ENCODE results near the gene CCDC148. TPM values are rescaled to one million over a fixed set of nuclear protein-coding genes. Genes with fewer than 3 reads are reported as not detected.

The CCDC148 gene
- total and polyA plus RNA-seq, 4 donors = 0.02 to 0.42 (median 0.31) TPM

DNA sequence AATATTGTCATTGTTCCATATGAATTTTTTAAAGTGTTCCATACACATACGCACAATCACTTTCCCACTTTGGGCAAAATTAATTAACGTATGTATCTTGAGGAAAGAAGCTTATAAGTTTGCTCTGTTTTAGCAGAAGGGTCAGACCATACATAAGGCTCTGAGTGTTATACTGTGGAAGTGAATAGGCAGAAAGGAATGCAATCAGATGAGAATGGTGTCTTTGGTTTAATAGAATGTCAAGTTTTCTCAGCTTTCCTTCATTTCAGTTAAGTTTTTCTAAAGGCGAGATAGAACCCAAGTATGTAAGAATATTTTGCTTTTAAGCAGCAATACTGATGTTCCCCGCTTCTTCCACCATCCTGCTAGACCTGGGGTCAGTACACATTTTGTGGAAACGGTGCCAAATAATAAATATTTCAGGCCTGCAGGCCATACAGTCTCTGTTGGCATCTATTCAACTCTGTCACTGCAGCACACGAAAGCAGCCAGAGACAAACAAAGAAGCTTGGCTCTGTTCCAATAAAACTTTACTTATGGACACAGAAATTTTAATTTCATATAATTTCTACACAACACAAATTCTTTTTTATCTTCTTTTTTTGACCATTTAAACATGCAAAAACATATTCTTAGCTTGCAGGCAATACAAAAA is 254.3 kb downstream of the CCDC148 start:
- WGBS = 66% methylated on average over 6 of the region's 6 CpGs
- no peak for DNase-seq (ENCODE audit: low spot score)
- no peak overlapping the region for H3K9ac ChIP-seq (ENCODE audit: low read depth in 1 of 2, low read length in 2 of 2)

DNA sequence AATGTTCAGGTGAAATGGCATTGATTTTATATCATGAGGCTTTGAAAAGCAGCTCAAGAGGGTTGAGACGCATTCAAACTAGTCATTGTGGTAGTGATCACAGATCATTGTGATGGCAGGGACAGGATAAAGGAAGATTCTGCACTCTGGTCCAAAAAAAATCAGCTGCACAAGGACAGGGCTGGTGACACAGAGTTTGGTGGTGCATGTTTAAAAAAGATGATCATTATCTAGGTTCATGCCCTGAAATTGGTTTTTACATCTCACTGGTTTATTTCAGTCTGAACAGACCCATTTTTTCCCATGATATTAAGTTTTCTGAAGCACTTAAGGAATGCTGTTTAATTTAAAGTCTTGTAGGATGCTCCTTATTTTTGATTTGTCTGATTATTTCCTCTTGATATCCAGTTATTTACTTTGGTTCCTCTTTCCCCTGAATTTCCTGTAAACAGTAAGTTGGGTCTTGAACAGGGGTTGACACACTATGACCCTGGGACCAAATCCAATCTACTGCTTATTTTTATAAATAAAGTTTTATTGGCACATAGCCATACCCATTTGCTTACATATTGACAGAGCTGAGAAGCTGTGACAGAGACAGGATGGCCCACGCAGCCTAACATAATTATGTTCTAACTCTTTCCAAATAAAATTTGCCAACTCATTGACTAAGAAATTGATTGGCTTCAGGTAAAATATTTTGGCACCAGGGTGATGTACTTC is 256.5 kb downstream of the CCDC148 start:
- Histone ChIP-seq H3K36me3 (ENCODE audit: control insufficient read depth in 4 of 4, insufficient read depth in 3 of 4, low read depth in 1 of 4, low read length in 3 of 4) (no peaks in the 10 kb centered on the region), H3K9me3 (ENCODE audit: control insufficient read depth in 4 of 4, low read length in 3 of 4) (no peaks in the 10 kb centered on the region), H3K9ac (ENCODE audit: low read depth in 1 of 2, low read length in 2 of 2) (no peak overlapping the region), H3K4me3 (ENCODE audit: low read depth in 1 of 3, low read length in 3 of 3) (no peak overlapping the region), H3K27ac (ENCODE audit: low read depth in 1 of 2, low read length in 2 of 2) (no peak overlapping the region), H3K4me1 (ENCODE audit: control insufficient read depth in 4 of 4, insufficient read depth in 4 of 4, low read length in 3 of 4) (peaks cover 0 to 3% (median 2%) of the 10 kb centered on the region in 4 donors), H3K27me3 (ENCODE audit: control insufficient read depth in 4 of 4, insufficient read depth in 4 of 4, low read length in 3 of 4) (no peaks in the 10 kb centered on the region)
- TF ChIP-seq HNF4A (conservative IDR thresholded peaks at IDR 0.05) (peak; percentile 27 to 41), FOXA1 (IDR thresholded peaks at IDR 0.05) (no peak), FOXA2 (IDR thresholded peaks at IDR 0.05) (peak; percentile 19), RXRA (IDR thresholded peaks at IDR 0.05) (peak; percentile 26 to 31)
- TF ChIP-seq, protein P1, sequence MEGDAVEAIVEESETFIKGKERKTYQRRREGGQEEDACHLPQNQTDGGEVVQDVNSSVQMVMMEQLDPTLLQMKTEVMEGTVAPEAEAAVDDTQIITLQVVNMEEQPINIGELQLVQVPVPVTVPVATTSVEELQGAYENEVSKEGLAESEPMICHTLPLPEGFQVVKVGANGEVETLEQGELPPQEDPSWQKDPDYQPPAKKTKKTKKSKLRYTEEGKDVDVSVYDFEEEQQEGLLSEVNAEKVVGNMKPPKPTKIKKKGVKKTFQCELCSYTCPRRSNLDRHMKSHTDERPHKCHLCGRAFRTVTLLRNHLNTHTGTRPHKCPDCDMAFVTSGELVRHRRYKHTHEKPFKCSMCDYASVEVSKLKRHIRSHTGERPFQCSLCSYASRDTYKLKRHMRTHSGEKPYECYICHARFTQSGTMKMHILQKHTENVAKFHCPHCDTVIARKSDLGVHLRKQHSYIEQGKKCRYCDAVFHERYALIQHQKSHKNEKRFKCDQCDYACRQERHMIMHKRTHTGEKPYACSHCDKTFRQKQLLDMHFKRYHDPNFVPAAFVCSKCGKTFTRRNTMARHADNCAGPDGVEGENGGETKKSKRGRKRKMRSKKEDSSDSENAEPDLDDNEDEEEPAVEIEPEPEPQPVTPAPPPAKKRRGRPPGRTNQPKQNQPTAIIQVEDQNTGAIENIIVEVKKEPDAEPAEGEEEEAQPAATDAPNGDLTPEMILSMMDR (IDR thresholded peaks at IDR 0.05; ENCODE audit: low read depth, low read length, missing input control) = no peak
- no peak for DNase-seq (ENCODE audit: low spot score)
- WGBS = 78% methylated on average over 2 of the region's 2 CpGs

More for the DNA sequence above, 254.3 kb downstream of the CCDC148 start:
- no peaks in the 10 kb centered on the region for H3K27me3 ChIP-seq (ENCODE audit: control insufficient read depth in 4 of 4, insufficient read depth in 4 of 4, low read length in 3 of 4)
- H3K9me3 ChIP-seq (ENCODE audit: control insufficient read depth in 4 of 4, low read length in 3 of 4) = no peaks in the 10 kb centered on the region
- H3K4me1 ChIP-seq (ENCODE audit: control insufficient read depth in 4 of 4, insufficient read depth in 4 of 4, low read length in 3 of 4) = peaks cover 0 to 3% (median 2%) of the 10 kb centered on the region in 4 donors
- H3K36me3 ChIP-seq (ENCODE audit: control insufficient read depth in 4 of 4, insufficient read depth in 3 of 4, low read depth in 1 of 4, low read length in 3 of 4) = no peaks in the 10 kb centered on the region
- TF ChIP-seq JUND (IDR thresholded peaks at IDR 0.05) (no peak), RXRA (IDR thresholded peaks at IDR 0.05) (no peak)
- H3K27ac ChIP-seq (ENCODE audit: low read depth in 1 of 2, low read length in 2 of 2) = no peak overlapping the region
- H3K4me3 ChIP-seq (ENCODE audit: low read depth in 1 of 3, low read length in 3 of 3) = no peak overlapping the region

DNA sequence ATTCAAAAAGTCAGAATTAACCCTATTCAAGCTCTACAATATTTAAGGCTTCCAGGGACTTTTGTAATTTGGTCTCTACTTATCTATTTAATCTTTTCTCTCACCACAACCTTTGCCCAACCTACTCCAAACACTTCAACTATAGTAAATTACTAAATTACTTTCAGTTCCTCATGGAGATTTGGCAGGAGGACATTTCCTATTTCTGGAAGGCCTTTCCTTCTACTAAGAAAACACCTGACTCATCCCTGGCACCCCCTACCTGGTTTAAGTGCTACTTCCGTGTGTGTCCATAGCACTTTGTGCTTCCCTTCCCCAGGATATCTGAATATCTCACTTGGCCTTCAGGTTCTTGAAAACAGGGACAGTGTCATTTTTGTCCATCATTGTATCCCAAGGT is 258.6 kb downstream of the CCDC148 start:
- no peak overlapping the region for H3K4me3 ChIP-seq (ENCODE audit: low read depth in 1 of 3, low read length in 3 of 3)
- H3K27me3 ChIP-seq (ENCODE audit: control insufficient read depth in 4 of 4, insufficient read depth in 4 of 4, low read length in 3 of 4) = no peaks in the 10 kb centered on the region
- WGBS = 31% methylated on average over 1 of the region's 1 CpG
- no peak for DNase-seq (ENCODE audit: low spot score)
- no peaks in the 10 kb centered on the region for H3K9me3 ChIP-seq (ENCODE audit: control insufficient read depth in 4 of 4, low read length in 3 of 4)
- peaks cover 0 to 3% (median 2%) of the 10 kb centered on the region in 4 donors for H3K4me1 ChIP-seq (ENCODE audit: control insufficient read depth in 4 of 4, insufficient read depth in 4 of 4, low read length in 3 of 4)
- no peak overlapping the region for H3K27ac ChIP-seq (ENCODE audit: low read depth in 1 of 2, low read length in 2 of 2)
- no peaks in the 10 kb centered on the region for H3K36me3 ChIP-seq (ENCODE audit: control insufficient read depth in 4 of 4, insufficient read depth in 3 of 4, low read depth in 1 of 4, low read length in 3 of 4)
- no peak overlapping the region for H3K9ac ChIP-seq (ENCODE audit: low read depth in 1 of 2, low read length in 2 of 2)
- TF ChIP-seq FOXA2 (IDR thresholded peaks at IDR 0.05) = no peak
- no peak for TF ChIP-seq HNF4G (IDR thresholded peaks at IDR 0.05)
- TF ChIP-seq RAD21 (IDR thresholded peaks at IDR 0.05) = no peak
- TF ChIP-seq HNF4A (conservative IDR thresholded peaks at IDR 0.05) = peak; percentile 51 to 62
- TF ChIP-seq NR2F2 (IDR thresholded peaks at IDR 0.05) = no peak
- TF ChIP-seq, protein P1 (IDR thresholded peaks at IDR 0.05; ENCODE audit: low read depth, low read length, missing input control) = no peak
- TF ChIP-seq JUND (IDR thresholded peaks at IDR 0.05) = no peak
- TF ChIP-seq EGR1 (IDR thresholded peaks at IDR 0.05; ENCODE audit: low read depth in 2 of 2) = peak in 1 of 2 donors; percentile 55
- no peak for TF ChIP-seq GABPA (IDR thresholded peaks at IDR 0.05 in 1 of 2, conservative IDR thresholded peaks at IDR 0.05 in 1 of 2)
- TF ChIP-seq YY1 (IDR thresholded peaks at IDR 0.05) = peak; percentile 30
- no peak for TF ChIP-seq FOXA1 (IDR thresholded peaks at IDR 0.05)
- no peak for TF ChIP-seq TAF1 (conservative IDR thresholded peaks at IDR 0.05)
- peak; percentile 28 to 48 for TF ChIP-seq RXRA (IDR thresholded peaks at IDR 0.05)
- TF ChIP-seq, protein P2, sequence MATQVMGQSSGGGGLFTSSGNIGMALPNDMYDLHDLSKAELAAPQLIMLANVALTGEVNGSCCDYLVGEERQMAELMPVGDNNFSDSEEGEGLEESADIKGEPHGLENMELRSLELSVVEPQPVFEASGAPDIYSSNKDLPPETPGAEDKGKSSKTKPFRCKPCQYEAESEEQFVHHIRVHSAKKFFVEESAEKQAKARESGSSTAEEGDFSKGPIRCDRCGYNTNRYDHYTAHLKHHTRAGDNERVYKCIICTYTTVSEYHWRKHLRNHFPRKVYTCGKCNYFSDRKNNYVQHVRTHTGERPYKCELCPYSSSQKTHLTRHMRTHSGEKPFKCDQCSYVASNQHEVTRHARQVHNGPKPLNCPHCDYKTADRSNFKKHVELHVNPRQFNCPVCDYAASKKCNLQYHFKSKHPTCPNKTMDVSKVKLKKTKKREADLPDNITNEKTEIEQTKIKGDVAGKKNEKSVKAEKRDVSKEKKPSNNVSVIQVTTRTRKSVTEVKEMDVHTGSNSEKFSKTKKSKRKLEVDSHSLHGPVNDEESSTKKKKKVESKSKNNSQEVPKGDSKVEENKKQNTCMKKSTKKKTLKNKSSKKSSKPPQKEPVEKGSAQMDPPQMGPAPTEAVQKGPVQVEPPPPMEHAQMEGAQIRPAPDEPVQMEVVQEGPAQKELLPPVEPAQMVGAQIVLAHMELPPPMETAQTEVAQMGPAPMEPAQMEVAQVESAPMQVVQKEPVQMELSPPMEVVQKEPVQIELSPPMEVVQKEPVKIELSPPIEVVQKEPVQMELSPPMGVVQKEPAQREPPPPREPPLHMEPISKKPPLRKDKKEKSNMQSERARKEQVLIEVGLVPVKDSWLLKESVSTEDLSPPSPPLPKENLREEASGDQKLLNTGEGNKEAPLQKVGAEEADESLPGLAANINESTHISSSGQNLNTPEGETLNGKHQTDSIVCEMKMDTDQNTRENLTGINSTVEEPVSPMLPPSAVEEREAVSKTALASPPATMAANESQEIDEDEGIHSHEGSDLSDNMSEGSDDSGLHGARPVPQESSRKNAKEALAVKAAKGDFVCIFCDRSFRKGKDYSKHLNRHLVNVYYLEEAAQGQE (IDR thresholded peaks at IDR 0.05) = no peak
- TF ChIP-seq, protein P3, sequence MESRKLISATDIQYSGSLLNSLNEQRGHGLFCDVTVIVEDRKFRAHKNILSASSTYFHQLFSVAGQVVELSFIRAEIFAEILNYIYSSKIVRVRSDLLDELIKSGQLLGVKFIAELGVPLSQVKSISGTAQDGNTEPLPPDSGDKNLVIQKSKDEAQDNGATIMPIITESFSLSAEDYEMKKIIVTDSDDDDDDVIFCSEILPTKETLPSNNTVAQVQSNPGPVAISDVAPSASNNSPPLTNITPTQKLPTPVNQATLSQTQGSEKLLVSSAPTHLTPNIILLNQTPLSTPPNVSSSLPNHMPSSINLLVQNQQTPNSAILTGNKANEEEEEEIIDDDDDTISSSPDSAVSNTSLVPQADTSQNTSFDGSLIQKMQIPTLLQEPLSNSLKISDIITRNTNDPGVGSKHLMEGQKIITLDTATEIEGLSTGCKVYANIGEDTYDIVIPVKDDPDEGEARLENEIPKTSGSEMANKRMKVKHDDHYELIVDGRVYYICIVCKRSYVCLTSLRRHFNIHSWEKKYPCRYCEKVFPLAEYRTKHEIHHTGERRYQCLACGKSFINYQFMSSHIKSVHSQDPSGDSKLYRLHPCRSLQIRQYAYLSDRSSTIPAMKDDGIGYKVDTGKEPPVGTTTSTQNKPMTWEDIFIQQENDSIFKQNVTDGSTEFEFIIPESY (IDR thresholded peaks at IDR 0.05) = no peak
- TF ChIP-seq, protein P4, sequence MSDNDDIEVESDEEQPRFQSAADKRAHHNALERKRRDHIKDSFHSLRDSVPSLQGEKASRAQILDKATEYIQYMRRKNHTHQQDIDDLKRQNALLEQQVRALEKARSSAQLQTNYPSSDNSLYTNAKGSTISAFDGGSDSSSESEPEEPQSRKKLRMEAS (IDR thresholded peaks at IDR 0.05) = peak; percentile 72
